HG03039 (cell line): ENCODE data around the gene SPRED2.

Experiments
- ATAC-seq: cut with Tn5 transposase; IDR thresholded peaks from one replicate; pipeline ENCODE4 v1.9.1; 2021; ENCODE audit warnings: mild to moderate bottlenecking, moderate library complexity; ENCODE audit not compliant: unreplicated experiment

Gene SPRED2

DNA sequence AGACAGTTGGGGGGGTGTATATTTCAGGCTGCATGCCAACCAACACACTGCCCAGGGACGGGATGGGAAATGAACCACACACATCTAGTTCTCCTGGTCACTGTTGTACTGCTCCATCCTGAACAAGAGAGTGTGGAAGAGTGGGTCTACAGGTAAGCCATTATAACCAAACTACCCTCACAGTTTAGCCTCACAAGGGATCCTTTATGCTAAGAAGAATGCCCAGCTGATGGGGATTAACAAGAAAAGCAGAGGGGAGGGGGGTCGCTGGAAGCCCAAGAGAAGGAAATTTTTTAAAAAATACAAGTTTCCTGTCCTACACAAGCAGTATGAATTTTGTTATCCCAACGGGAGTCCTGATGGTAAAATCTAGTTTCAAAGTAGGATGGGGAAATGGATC lies 16.1 kb downstream of the SPRED2 start:
- no peak for ATAC-seq

DNA sequence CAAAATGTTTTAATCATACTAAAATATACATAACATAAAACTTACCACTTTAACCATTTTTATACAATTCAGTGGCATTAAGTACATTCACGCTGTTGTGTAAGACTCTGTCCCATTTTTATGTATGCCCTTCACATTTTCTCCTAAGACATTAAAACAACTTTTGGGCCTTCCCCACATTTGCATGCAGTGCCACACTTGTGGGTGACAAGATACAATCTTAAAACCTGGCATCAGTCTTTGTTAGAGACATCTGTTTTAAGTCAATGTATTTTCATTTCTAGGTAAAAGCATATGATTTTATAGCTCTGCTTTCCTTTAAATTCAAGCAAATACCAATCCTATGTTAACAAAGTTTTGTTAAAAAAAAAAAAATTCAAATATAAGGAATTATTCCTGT lies 17.3 kb downstream of the SPRED2 start:
- ATAC-seq = no peak

DNA sequence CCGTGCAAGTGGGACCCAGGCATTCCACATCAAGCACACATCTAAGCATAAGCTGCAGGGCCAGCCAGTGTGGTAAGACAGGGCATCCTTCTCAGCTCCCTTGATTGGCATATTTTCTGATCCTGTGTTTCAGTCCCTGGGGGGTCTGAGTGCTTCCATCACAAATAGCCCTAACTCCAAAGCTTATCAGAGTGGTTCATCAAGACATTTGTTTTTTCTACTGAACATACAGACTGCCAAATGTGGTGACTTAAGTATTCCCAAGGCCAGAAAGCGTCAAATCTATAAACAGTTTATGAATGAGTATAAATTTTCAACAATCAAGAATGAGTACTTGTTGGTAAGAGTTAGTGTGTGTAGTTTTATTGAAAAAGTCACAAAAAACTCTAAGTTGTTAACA lies 18.8 kb downstream of the SPRED2 start:
- no peak for ATAC-seq

DNA sequence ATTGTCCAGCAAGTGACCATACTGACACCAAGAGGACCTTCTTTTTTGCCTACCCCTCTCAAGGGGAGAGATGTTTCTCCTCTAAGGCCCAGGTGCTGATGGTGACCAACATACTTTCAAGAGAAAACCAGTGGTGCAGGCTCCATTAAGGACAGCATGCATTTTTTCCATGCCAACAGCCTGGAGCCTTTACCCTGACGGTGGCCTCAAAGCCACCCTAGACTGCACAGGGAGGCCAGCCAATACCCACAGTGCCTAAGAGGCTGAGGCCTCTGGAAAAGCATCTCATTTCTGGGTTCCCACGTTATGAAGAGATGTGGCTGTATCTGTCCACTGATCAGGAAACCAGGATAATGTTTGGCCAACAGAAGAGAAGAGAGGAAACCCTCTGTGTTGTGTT lies 19.3 kb downstream of the SPRED2 start:
- no peak for ATAC-seq

DNA sequence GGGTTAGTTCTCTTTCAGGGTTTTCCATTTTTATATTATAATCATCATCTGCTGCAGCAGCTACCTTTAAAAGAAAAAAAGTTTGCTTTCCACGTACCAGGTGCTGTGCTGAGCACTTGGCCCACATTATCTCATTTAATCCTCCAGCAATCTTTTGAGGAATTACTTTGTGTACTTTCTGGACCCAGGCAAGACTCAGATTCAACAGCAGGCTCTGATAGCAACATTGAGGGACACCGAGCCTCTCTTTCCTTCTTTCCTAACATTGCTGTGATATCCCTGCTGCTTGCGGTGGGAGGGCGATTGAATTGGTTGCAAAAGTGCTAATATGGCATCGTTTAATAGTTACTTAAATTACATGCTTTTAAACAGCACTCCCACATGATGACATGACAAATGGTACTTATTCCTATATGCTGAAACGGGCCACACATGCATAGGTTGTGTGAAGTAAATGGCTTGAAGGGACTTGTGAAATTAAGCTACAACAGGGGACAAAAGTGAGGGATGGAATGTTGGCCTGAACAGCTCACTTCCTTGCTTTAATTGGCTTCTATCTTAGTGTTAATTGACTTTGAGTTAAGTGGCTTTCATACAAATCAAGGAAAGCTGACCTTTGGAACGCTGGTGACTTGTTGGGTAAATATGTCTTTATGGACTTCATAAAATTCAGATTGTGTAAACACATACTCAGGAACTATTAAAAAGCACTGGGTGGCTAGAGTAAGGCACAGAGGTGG lies 21.2 kb downstream of the SPRED2 start:
- ATAC-seq = no peak

DNA sequence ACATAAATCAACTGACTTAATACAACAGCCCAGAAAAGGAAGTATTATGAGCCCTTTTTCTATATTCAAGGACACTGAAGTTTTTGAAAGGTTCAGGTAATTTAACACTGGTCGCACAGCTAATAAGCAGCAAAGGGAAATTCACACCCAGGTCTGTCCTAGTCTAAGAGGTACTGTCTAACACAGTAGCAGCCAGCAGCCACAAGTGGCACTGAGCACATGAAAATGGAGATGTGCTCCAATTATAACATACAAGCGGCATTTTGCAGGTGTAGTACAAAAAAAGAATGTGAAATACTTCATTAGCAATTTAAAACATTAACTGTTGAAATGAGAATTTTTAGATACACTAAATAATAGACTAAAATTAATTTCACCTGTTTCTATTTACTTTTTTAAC lies 23.4 kb downstream of the SPRED2 start:
- ATAC-seq = no peak

DNA sequence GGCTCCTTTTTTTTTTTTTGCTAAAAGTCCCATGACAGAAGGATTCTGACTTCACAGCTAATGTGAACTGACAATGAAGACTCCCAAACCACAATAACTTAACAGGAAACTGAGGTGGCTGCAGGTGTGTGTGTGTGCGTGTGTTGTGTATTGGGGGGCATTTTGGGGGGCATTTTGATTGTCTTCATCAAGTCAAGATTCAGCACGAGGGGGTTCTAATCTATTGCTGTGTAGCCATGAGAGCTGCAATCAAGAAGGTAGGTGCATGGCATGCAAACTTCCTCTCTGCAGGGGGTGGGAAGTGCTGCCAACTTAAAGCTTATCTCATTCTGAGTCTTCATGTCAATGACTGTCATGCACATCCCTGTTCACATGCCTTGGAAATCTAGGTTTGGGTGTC lies 25.2 kb downstream of the SPRED2 start:
- no peak for ATAC-seq

DNA sequence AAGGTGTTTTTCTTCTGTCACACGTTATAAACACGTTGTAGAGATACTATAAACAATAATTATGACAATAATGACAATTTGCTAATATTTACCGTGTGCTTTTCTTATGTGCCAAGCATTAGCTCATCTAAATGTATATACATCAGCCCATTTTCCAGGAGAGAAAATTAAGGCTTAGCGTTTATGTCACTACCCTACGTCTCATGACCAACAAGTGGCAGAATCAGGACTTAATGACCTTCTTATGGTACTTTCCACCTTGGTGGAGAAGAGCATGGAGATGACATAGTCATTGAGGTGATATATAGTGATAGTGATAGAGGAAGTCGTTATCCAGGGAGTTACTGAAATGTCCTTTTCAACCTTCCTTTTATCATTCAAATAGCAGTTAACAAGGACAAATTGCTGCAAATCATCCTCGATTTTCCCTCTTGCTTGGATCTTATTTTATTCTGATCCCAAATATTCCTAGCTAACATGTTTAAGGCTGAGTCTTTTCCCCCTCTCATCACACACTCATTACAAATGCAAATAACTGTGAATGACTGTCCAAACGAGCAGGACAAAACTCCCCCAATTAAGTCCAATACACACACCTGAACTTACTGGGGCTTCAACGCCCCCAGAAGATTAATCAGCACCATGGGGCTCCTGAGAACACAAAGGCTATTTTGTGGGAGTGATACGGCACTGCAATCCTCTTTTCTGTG lies 27.3 kb downstream of the SPRED2 start:
- no peak for ATAC-seq

DNA sequence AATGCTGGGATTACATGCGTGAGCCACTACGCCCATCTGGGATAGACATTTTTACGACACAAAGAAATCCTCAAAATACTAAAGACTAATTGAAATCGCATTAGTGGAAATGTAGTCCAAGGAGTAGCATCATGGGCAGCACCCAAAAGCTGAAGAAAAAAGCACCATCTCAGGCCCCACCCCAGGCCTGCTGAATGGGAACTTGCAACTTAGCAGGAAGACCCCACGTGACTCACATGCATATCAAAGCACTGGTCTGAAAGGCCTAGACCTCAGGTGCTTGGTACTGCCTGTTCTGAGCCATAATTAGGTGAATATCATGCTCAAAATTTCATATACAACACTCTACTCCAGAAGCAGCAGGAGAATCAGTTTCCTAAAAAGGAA lies 28.9 kb downstream of the SPRED2 start:
- ATAC-seq = no peak

DNA sequence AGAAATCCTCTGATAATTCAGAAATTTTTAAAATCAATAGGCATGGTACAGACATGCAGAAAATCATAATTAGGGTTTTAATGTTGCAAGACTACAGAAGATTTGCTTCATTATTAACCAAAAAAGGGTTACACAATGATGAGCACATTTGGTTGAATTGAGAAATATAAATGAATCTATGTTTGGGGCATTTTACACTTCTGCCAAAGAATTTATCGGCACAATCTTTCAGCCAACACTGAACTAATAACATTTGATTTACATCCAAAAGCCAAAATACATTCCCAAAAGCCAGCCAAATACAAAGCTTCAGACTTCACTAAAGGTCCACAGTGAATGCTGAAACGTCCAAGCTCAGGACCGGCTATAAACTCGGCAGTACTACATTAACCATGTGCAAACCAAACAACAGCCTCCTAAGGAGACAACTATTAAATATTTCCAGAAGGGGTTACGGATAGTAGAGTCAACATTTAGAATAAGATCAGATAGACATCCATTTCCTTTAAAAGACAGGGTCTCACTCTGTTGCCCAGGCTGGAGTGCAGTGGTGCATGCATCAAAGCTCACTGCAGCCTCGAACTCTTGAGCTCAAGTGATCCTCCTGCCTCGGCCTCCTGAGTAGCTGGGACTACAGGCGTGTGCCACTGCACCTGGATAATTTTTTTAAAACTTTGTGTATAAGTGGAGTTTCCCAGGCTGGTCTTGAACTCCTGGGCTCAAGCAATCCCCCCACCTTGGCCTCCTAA lies 29.4 kb downstream of the SPRED2 start:
- ATAC-seq = no peak

DNA sequence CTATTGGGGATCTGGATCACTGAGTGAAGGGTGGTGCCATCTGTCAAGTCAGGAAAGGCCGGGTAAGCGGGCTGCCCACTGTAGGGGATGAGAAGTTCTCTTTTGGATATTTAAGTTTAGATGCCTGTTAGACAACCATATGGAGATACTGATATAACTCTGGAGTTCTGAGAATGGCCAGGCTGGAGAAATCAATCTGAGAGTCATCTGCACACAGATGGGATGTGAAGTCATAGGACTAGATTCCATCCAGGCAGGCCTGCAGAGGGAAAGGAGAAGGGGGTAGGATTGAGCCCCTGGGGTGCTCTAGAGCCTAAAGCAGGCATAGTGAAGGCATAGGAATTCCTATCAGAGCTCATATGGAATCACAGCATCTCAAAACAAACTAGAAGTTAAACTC lies 30.1 kb downstream of the SPRED2 start:
- no peak for ATAC-seq

DNA sequence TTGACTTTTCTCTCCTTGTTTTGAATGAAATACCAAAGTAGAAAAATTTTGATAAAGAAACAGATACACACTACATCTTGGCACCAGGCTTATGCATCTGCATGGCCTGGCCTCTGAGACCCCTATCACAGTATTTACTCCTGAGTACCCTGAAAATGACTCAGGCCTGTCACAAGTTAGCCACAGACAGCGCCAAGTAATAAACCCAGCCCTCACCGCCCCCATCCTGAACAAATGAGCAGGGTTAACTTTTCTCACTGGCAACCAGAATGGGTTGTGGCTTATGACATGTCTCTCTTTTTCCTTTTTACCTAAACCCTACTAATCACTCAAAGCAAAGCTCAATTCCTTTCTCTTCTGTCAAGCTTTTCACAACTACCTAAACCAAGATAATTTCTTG lies 35.3 kb downstream of the SPRED2 start:
- ATAC-seq = no peak

DNA sequence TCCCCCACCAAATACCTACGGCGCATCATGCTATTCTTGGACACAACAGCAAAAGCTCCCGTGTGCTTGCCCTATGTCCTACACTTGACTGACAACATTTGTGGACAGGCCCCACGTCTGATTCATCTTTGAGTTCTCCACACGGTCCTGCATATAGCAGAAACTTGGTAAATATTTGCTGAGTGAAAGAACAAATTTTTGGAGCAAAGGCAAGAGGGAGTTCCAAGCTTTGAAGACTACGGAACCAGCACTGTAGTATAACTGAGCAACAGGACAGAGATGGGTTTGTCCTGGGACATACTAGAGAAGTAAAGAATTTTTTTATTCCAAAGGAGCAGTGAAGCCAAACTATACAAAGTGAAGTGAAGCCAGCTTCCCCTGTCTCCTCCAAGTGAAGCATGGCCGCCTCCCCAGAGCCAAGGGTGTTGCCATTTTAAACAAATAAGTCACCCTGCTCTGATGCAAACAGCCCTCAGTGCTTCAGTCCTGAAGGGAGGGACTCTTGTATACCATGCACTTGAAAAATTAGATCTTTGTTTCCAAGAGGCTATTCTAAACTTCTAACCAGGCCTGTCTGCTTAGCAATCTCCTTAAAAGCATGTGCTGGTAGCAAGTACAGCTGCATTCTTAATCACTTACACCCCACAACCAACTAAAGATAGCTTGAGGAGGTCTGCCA lies 35.9 kb downstream of the SPRED2 start:
- no peak for ATAC-seq

DNA sequence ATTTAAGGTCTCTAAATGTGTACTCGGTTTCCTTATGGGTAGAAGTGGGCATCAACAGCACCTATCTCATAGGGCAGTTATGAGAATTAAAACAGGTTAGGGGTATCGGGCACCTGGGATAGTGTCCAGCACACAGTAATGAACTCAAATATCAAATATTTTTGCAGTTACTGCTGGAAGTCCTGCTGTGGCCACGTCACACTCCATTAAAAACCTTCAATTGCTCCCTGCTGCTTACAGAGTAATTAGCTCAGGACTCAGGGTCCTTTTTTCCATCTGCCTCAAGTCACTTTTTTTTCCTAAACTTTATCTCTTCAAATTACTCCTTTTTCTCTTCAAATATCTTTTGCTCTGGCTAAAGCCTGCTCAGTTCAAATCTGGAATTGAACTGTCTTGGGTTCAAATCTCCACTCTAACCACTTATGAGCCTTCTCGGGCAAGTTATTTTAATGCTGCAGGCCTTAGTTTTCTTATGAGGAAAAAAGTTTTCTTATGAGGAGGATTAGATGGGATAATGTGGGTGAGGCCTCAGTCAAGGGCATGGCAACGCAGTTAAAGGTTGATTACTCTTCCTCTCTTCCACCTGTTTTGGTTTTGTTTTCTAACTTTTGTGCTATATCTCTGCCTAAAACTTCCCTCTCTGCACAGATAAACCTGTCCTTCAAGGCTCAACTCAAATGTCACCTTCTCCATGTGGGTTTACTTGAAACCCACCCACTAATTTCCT lies 36.6 kb downstream of the SPRED2 start:
- ATAC-seq = no peak

DNA sequence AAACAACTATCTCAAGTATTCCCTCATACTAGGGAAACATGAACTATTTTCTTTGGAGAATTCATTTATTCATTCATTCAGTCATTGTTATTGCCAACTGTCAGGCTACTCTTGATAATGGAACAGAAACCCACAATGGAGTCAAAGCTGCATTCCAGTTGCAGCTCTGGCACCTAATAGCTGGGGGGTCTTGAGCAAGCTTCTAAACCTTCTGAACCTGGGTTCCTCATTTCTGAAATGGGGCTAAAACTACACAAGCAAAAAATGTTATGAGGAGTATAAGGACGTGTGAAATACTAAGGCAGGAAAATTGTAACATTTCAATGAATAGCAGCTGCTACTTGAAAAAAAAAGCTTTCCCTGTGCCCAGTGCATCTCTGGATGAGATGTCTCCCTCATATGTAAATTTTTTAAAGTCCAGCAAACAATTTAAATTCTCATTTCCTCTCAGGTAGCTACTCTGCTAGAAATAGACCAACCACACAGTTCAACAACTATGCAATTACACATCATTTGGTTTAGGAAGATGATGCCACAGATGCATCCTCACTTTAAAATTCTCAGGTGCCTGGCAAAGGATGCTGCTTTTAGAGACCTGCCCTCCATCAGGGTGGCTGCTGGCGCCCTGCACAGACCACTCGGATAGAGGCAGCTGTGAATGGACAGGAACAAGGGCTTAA lies 38.5 kb downstream of the SPRED2 start:
- no peak for ATAC-seq

DNA sequence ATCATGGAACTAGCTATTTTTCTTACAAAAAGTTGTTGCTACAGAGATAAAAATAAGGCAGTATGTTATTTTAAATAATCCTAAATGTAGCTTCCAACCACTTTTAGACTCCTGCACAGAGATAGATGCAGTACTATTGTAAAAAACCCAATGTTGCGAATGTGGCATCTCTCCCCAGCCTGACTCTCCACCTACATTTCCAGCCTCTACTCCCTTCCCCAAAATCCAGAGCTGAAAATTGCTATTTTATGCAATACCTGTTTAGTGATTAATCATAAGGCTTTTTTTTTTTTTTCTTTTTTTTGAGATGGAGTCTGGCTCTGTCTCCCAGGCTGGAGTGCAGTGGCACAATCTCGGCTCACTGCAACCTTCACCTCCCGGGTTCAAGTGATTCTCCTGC lies 39.4 kb downstream of the SPRED2 start:
- no peak for ATAC-seq

DNA sequence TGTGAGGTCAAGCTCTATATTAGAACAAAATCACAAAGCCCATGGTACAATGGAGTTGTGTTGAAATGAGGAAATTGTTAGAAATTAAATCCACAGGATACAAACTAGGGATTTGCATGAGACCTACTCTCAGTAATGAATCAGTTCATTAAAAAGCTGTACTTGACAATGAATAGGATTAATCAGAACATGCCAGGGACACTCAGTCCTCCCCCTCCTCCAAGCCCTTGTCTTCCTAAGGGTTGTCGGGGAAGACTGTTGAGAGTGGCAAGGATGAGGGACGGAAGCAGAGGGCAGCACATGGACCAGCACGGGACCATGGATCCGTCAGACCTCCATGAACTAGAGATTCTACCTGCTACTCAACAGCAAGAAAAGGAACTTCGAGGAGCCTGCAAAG lies 39.8 kb downstream of the SPRED2 start:
- ATAC-seq = no peak

DNA sequence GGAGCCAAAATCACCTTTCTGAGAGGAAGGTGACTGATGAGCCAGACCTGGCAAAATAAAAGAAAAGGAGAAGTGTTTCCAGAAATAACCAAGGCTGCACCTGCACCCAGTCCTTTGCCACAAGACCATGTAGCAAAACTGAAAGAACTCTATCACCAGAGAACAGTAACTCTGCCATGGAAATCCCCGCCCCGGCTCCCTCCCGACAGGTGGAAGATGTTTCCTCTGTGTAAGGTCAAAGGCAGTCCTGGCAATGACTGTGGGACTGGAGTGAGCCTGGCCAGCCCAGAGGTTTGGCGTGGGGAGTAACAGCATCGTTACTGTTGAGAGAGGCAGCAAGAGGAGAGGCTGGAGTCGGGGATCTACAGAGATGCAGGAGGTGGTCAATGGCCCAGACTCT lies 42.3 kb downstream of the SPRED2 start:
- ATAC-seq = peak; percentile 65

DNA sequence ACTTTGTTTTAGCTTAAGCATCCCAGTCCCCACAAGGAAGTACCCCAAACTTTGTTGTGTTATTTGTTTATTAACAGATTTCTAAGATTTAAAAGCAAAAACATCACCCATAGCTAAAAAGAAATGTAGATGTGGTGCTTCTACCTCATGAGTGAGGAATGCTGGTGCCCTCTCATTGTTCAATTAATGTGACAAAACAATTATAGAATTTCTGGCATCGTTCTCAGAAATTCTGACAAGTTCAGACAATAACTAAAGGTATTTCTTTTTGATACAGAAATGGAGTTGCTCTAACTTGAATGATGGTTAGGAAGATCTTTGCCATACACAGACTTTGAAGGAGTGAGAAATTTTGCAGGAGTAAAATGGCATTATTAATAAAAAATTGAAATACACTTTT lies 42.9 kb downstream of the SPRED2 start:
- no peak for ATAC-seq
